K562 (cell line): Measurements from ENCODE around the gene LMBRD1. TPM values are rescaled to one million over a fixed set of nuclear protein-coding genes. Genes with fewer than 3 reads are reported as not detected.

Experiments used
- BDP1 ChIP-seq: IDR thresholded peaks from 3 replicates; pipeline ENCODE4 v1.6.1; 2011; ENCODE audit not compliant: insufficient read length, insufficient read depth
- BRD9 ChIP-seq: fragments of 450-650 bp; IDR thresholded peaks from 2 replicates; pipeline ENCODE4 v1.6.1; 2018; ENCODE audit warnings: low read depth; ENCODE audit not compliant: partially characterized antibody
- CSDE1 ChIP-seq, 2 experiments: fragments of 450-650 bp; IDR thresholded peaks; 2 replicates each; pipeline ENCODE4 v1.6.1; 2016; ENCODE audit warnings: mild to moderate bottlenecking in 1 of 2
- FIP1L1 ChIP-seq: fragments of 200-400 bp; formaldehyde crosslinking; IDR thresholded peaks from 2 replicates; pipeline ENCODE4 v1.6.1; 2018; ENCODE audit warnings: mild to moderate bottlenecking, low read depth, low read length; ENCODE audit not compliant: poor library complexity, severe bottlenecking
- KDM1A ChIP-seq, 2 experiments: fragments of 450-650 bp; IDR thresholded peaks; 2 replicates each; pipeline ENCODE4 v1.6.1; 2016; ENCODE audit warnings: mild to moderate bottlenecking in 2 of 2
- NUFIP1 ChIP-seq: fragments of 450-650 bp; IDR thresholded peaks from 2 replicates; pipeline ENCODE4 v1.6.1; 2018; ENCODE audit not compliant: partially characterized antibody
- PTRF ChIP-seq: fragments of 450-650 bp; IDR thresholded peaks from 2 replicates; pipeline ENCODE4 v1.6.1; 2016; ENCODE audit warnings: mild to moderate bottlenecking, missing genetic modification characterization, missing compliant biosample characterization
- RBM14 ChIP-seq: fragments of 200-400 bp; formaldehyde crosslinking; IDR thresholded peaks from 2 replicates; pipeline ENCODE4 v1.6.1; 2018; ENCODE audit warnings: low read depth, mild to moderate bottlenecking, low read length, moderate library complexity, borderline replicate concordance; ENCODE audit not compliant: insufficient read depth
- TSC22D4 ChIP-seq: fragments of 450-650 bp; IDR thresholded peaks from 2 replicates; pipeline ENCODE4 v1.6.1; 2016; ENCODE audit warnings: missing genetic modification characterization, missing biosample characterization, control low read depth
- polyA plus RNA-seq, 8 experiments: library from polyadenylated mRNA; depleted of rRNA in 4 of 8; stranded (reverse) in 5 of 8; unstranded in 3 of 8; fragments of >200 nt; fragmentation: Nextera tagmentation in 2 of 8; fragmentation: Illumina TruSeq in 1 of 8; extraction: Ambion mirVana in 2 of 8; extraction: Trizol in 1 of 8; gene quantifications; 2 replicates each; pipeline versions ENCODE4 v1.2.1 to v1.2.3, GENCODE V29; 2011 to 2014; ENCODE audit warnings: inconsistent platforms in 1 of 8, missing spikeins in 1 of 8
- total RNA-seq, 7 experiments: library from RNA; depleted of rRNA in 6 of 7; stranded (reverse); fragments of >200 nt in 6 of 7; fragmentation: Illumina TruSeq in 2 of 7; extraction: Trizol in 2 of 7; gene quantifications; 2 replicates each; pipeline versions ENCODE4 v1.2.1 to v1.2.3, GENCODE V29; 2011 to 2021; ENCODE audit warnings: low replicate concordance in 1 of 7
- TF ChIP-seq, protein P1 (sequence below): fragments of 450-650 bp; IDR thresholded peaks from 2 replicates; pipeline ENCODE4 v1.6.1; 2016
- TF ChIP-seq, protein P2 (sequence below): fragments of 150-350 bp; IDR thresholded peaks from 2 replicates; pipeline ENCODE4 v1.6.1; 2014; ENCODE audit warnings: low read depth, mild to moderate bottlenecking, low read length, borderline replicate concordance
- TF ChIP-seq, protein P3 (sequence below): sonication (generic); formaldehyde crosslinking; IDR thresholded peaks from 2 replicates; pipeline ENCODE4 v1.8.1; 2023; ENCODE audit warnings: mild to moderate bottlenecking, missing genetic modification reagents
- TF ChIP-seq, protein P4 (sequence below): sonication (generic); formaldehyde crosslinking; IDR thresholded peaks from 2 replicates; pipeline ENCODE4 v1.8.0; 2022; ENCODE audit warnings: missing genetic modification reagents, mild to moderate bottlenecking, moderate library complexity, borderline replicate concordance
- TF ChIP-seq, protein P5 (sequence below): fragments of 450-650 bp; IDR thresholded peaks from 2 replicates; pipeline ENCODE4 v1.7.0; 2016; ENCODE audit warnings: borderline replicate concordance
- TF ChIP-seq, protein P6 (sequence below): sonication (generic); formaldehyde crosslinking; IDR thresholded peaks from 2 replicates; pipeline ENCODE4 v1.8.0; 2022; ENCODE audit warnings: mild to moderate bottlenecking, missing genetic modification reagents

LMBRD1 gene
- total and polyA plus RNA-seq, 9 of the 15 experiments (the other 6 are each of a cell fraction or from before 2014, with no cell fraction given), result 14.0 to 85.2 (median 26.5) TPM

DNA sequence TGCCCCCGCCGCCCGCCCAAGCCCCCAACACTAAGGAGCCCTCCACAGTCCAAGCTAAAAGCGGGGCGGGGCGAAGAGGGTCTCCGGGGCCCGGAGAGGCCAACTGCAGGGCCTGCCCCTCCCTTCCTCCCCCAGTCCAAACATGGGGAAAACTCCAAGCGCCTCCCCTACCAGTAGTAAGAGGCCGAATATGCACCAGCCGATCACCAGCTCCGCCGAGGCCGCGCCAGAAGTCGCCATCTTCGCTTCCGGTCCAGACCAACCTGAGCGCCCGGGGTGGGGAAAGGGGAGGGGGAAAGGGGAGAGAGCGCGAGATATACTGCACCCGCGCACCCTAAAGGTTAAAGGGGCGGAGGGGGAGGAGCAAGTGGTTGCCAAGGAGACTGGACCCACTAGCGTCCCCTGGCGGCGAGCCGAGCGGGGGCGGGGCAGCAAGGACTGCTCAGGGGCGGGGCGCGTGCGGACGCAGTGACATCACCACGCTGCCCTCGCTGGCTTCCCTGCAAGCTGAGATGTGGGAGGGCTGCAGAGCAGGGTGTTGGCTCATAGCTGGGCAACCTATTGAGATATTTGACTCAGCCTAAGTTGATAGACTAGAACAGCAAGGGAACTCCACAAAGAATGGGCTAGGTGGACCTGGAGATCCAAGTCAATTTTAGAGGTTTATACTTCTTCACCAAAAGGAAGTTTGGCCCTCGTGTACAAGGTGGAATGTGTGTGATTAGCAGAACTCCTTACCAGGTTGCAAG lies at the start of gene LMBRD1 (continued):
- TF ChIP-seq, protein P1, sequence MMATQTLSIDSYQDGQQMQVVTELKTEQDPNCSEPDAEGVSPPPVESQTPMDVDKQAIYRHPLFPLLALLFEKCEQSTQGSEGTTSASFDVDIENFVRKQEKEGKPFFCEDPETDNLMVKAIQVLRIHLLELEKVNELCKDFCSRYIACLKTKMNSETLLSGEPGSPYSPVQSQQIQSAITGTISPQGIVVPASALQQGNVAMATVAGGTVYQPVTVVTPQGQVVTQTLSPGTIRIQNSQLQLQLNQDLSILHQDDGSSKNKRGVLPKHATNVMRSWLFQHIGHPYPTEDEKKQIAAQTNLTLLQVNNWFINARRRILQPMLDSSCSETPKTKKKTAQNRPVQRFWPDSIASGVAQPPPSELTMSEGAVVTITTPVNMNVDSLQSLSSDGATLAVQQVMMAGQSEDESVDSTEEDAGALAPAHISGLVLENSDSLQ, result 0 out of 2 replicates have a peak, but pooled peaks have one; percentile 5
- TF ChIP-seq, protein P2, sequence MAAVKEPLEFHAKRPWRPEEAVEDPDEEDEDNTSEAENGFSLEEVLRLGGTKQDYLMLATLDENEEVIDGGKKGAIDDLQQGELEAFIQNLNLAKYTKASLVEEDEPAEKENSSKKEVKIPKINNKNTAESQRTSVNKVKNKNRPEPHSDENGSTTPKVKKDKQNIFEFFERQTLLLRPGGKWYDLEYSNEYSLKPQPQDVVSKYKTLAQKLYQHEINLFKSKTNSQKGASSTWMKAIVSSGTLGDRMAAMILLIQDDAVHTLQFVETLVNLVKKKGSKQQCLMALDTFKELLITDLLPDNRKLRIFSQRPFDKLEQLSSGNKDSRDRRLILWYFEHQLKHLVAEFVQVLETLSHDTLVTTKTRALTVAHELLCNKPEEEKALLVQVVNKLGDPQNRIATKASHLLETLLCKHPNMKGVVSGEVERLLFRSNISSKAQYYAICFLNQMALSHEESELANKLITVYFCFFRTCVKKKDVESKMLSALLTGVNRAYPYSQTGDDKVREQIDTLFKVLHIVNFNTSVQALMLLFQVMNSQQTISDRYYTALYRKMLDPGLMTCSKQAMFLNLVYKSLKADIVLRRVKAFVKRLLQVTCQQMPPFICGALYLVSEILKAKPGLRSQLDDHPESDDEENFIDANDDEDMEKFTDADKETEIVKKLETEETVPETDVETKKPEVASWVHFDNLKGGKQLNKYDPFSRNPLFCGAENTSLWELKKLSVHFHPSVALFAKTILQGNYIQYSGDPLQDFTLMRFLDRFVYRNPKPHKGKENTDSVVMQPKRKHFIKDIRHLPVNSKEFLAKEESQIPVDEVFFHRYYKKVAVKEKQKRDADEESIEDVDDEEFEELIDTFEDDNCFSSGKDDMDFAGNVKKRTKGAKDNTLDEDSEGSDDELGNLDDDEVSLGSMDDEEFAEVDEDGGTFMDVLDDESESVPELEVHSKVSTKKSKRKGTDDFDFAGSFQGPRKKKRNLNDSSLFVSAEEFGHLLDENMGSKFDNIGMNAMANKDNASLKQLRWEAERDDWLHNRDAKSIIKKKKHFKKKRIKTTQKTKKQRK, result no peak
- TF ChIP-seq BDP1 (no peak), BRD9 (peak; percentile 41), TSC22D4 (no peak), CSDE1 (IDR thresholded peaks at IDR 0.05) (peak in 1 of 2 experiments; percentile 81; a peak in 2 of 4 replicates), FIP1L1 (no peak), RBM14 (no peak), PTRF (tag) (no peak), KDM1A (IDR thresholded peaks at IDR 0.05) (no peak), NUFIP1 (no peak)
- TF ChIP-seq, protein P3, sequence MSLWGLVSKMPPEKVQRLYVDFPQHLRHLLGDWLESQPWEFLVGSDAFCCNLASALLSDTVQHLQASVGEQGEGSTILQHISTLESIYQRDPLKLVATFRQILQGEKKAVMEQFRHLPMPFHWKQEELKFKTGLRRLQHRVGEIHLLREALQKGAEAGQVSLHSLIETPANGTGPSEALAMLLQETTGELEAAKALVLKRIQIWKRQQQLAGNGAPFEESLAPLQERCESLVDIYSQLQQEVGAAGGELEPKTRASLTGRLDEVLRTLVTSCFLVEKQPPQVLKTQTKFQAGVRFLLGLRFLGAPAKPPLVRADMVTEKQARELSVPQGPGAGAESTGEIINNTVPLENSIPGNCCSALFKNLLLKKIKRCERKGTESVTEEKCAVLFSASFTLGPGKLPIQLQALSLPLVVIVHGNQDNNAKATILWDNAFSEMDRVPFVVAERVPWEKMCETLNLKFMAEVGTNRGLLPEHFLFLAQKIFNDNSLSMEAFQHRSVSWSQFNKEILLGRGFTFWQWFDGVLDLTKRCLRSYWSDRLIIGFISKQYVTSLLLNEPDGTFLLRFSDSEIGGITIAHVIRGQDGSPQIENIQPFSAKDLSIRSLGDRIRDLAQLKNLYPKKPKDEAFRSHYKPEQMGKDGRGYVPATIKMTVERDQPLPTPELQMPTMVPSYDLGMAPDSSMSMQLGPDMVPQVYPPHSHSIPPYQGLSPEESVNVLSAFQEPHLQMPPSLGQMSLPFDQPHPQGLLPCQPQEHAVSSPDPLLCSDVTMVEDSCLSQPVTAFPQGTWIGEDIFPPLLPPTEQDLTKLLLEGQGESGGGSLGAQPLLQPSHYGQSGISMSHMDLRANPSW (CRISPR knock-in tag), result no peak
- TF ChIP-seq, protein P4, sequence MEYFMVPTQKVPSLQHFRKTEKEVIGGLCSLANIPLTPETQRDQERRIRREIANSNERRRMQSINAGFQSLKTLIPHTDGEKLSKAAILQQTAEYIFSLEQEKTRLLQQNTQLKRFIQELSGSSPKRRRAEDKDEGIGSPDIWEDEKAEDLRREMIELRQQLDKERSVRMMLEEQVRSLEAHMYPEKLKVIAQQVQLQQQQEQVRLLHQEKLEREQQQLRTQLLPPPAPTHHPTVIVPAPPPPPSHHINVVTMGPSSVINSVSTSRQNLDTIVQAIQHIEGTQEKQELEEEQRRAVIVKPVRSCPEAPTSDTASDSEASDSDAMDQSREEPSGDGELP (CRISPR knock-in tag), result peak; percentile 35; the same call in 1 of the 2 replicates
- TF ChIP-seq, protein P5, sequence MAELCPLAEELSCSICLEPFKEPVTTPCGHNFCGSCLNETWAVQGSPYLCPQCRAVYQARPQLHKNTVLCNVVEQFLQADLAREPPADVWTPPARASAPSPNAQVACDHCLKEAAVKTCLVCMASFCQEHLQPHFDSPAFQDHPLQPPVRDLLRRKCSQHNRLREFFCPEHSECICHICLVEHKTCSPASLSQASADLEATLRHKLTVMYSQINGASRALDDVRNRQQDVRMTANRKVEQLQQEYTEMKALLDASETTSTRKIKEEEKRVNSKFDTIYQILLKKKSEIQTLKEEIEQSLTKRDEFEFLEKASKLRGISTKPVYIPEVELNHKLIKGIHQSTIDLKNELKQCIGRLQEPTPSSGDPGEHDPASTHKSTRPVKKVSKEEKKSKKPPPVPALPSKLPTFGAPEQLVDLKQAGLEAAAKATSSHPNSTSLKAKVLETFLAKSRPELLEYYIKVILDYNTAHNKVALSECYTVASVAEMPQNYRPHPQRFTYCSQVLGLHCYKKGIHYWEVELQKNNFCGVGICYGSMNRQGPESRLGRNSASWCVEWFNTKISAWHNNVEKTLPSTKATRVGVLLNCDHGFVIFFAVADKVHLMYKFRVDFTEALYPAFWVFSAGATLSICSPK, result no peak
- TF ChIP-seq, protein P6, sequence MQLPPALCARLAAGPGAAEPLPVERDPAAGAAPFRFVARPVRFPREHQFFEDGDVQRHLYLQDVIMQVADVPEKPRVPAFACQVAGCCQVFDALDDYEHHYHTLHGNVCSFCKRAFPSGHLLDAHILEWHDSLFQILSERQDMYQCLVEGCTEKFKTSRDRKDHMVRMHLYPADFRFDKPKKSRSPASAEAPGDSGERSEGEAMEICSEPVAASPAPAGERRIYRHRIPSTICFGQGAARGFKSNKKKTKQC (CRISPR knock-in tag), result no peak
